Limb (tissue), 2 donors: ENCODE results near the gene RACK1.
"Not testable (repeated sequence)": the region's sequence is repeated elsewhere in the genome, so short reads cannot be mapped to it uniquely, and the experiment has no call there.

Source experiments
- DNase-seq, 2 donors: peaks; one replicate each; pipeline ENCODE4 v3.0.0-alpha.2; 2016; ENCODE audit errors: extremely low spot score in 2 of 2

Gene RACK1

DNA sequence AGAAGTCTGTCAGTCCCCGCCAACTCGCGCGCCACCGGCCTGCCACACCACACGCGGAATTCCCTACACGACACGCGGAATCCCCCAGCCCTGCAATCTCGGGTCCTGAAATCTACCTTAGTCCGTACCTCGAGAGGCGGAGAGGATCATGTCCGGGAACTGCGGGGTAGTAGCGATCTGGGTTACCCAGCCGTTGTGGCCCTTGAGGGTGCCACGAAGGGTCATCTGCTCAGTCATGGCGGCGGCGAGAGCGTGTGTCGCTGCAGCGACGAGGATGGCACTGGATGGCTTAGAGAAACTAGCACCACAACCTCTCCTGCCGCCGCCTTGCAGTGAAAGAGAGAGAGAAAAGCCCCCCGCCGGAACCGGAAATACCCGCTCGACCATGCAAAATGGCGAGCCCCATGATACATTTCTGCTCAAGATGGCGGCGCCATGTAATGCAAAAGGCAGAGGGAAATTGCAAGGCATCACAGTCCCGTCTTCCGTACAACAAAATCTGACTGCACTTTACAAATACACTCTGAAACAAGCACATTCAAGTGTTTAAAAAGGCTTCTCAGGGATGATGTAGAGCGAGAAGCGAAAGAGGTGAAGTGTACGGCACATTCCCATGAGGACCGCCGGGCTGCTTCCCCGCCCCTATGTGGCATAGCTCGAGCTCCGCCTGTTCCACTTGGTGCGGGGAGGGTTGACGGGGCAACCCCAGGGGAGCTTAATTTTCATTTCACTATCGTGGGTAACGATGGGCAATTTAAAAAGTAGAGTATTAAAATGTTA lies at the start of gene RACK1:
RACK1 (minus strand) TSS at position 343 of the 780 bp plus-strand sequence; CDS start at position 237, 106 bp downstream.
- peak; percentile 92 to 93 for DNase-seq

DNA sequence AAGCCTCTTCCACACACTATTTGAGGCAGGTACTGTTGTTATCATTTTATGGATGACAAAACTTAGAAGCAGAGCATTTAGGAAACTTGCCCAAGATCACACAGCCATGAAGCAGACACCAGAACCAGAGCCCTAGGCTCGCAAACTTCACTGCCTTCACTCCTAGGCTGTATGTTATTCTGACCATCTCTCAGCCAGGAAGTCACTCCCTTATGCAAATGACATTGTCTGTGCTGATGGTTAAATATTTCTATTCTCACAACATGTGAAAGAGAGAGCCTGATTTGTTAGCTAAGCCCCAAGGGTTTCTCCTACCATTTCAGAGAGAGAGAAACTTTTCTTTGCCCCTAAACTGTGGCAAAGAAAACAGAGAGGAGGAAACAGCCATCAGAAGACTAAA lies 43.6 kb upstream of the RACK1 start:
- DNase-seq = not testable (repeated sequence)

DNA sequence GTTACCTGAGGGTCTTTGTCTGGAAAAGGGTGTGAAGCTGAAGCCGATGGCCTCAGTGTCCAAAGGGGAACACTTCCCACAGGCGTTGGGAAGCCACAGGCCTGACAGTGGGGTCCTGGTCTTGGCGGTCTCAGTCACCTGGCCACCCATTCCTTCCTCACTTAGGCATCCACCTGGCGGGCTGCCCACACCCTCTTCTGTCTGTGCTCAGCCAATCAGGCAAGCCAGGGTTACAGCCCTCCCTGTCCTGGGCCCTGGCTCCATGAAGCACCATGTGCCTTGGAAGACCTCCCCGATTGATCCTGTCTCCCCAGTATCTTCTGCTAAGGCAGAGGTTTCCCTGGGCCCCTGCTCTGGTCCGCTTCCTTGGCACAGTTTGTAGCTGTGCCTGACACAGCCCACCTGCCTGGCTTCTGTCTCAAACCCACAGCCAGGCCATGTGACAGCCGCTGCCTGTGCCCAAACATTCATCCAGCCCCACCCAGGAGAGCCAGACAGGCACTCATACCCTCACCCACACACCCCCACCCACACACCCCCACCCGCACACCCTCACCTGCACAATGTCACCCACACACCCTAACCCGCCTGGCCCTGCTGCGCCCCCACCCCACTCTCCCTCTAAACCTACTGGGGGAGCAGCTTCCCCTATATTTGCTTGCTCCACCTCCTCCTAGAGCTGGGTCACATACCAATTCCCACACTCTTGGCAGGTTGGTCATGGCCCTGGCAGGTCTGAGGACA lies 42.4 kb upstream of the RACK1 start:
- DNase-seq = not testable (repeated sequence)

DNA sequence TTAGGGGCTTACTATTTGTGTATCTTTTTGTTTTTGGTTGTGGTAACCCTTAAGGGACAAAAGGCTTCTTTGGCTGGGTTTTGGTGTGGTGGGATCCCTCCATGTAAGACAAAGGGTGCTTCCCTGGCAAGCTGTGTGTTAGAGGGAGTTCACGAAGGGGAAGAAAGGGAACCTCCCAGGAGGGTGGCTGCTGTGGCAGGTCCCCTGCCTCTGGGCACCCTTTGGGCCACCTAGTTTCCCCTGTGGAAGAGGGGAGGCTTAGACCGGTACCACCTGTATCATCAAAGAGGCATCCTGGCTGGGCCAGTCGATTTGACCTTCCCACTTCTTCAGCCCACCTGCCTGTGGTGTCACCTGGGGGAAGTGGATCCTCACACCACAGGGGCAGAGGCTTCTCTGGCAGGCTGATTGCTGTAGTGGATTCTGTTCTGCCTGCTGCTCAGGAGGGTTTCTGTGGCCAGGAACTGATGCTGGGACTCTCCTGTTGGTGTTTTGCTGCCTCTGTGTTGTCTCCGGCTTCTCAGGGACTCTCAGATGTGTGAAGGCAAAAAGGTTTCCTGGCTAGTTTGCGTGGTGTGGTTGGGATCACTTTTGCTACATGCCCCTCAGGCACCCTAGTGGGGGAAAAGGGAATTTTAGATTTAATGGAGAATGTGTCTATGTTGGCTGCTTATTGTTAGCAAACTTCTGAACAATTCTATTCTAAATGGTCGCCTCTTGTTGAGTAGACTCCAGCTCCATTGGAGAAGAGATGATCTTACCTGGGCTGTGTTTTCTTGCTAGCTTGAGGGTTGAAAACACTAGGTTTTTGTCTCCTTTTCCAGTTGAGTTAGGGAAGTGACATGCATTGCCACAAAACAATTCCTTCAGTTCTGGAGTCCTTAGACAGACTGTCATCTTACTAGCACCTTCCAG lies 40.4 kb upstream of the RACK1 start:
- DNase-seq = not testable (repeated sequence)

DNA sequence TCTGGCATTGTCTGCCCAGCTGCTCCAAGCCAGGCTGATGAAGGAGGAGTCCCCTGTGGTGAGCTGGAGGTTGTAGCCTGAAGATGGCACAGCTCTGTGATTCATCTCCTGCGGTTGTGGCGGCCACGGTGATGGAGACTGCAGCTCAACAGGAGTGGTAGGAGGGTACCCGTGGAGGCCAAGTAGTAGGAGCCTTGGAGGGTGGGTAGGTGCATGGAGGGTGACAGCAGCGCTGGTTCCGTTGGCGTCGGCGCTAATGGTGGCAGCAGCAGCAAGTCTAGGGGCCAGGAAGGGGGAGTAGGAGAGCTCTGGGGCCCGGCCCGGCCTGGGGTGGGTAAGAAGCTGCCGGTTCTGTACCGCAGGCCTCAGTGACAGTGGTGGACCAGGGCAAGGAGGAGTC lies 39.6 kb upstream of the RACK1 start:
- no peak for DNase-seq

DNA sequence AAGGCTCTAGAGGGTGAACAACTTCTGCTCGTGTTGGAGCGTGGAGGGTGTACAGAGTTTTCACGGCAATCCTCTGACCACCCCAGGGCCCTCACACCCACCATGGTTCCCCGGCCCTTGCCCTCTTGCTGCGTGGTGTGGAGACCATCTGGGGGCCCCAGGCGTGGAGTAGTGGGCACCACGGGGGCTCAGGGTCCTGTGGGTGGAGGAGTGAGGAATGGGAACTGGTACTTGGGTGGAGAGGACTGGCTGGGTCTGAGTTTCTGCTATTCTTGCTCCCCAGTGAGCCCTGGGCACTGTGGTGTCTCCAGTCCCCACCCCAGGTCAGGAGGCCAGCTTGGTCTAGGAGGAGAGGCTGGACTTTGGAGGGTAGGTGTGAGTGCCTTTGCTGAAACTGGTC lies 39.2 kb upstream of the RACK1 start:
- no peak for DNase-seq

DNA sequence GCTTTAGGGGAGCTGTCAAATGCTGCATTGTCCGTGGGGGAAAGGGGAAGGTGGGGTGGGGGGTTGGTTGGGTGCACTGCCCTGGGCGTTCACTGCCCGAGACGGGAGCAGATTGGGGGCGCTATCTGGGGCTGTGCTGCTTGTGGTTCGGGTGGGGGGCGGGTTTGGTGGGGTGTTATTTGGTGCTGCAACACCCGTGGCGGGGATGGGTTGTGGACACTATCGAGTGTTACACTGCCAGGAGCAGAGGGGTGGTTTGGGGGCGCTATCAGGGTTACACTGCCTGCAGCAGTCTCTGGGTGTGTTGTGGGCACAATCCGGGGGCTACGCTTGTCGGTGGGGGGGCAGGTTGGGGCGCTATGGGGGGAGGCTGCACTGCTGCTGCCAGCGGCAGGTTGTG lies 38.7 kb upstream of the RACK1 start:
- not testable (repeated sequence) for DNase-seq

DNA sequence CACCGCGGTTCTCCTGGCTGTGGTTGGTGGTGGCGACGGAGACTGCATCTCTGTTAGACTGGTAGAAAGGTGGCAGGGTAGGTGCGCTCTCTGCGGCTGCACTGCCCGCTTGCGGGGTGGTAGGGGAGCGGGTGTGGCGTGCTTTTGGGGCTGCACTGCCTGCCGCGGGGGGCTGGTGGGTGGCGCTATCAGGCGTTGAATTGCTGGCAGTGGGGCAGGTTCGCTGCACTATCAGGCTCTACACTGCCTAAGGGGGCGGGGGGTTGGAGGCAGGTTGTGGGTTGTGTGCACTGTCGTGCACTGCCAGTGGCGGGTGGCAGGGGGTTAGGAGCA lies 38.2 kb upstream of the RACK1 start:
- no peak for DNase-seq

DNA sequence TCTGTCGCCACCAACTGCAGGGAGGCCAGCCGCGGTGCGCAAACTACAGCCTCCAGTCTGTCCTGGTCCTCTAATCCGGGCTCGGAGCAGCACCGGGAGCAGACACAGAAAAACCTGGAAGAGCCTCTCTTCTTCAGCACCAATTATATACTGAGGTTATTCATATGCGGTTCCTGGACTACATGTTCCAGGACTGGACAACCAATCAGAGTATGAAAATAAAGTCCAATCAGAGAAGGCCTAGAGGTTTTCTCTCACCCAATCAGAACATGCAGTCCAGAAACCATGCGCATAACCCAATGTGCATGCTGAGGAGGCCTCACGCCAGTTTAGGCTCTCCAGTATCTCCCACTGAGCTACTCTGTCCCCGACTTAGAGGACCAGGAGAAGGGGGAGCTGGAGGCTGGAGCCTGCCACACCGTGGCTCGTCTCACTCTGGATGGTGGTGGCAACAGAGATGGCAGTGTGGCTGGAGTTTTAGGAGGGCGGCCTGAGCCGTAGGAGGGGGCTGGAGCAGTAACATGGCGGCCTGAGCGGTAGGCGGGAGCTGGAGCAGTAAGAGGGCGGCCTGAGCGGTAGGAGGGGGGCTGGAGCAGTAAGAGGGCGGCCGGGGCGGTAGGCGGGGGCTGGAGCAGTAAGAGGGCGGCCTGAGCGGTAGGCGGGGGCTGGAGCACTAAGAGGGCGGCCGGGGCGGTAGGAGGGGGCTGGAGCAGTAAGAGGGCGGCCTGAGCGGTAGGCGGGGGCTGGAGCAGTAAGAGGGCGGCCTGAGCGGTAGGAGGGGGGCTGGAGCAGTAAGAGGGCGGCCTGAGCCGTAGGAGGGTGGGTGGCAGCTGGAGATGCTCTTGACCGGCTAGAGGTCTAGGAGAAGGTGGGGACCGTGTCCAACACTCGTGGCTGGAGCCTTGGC lies 37.6 kb upstream of the RACK1 start:
- DNase-seq = no peak

DNA sequence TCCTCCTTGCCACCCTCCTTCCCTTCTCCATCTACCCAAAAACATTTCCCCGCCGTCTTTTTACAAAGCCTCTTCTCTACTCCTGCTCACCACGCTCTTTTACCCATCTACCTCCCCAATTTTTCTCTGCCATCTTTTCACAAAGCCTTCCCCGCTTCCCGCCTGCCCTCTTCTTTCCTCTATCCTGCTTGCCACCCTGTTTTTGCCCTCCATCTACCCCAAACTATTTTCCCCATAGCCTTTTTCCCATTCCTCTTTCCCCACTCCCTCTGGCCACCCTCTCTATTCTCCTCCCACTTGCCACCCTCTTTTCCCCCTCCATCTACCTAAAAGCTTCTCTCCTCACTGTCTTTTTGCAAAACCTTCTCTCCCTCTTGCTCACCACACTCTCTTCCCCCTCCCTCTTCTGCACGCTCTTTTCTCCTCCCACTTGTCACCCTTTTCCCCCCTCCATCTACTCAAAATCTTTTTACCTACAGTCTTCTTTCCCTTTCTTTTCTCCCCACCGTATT lies 36.6 kb upstream of the RACK1 start:
- no peak for DNase-seq

DNA sequence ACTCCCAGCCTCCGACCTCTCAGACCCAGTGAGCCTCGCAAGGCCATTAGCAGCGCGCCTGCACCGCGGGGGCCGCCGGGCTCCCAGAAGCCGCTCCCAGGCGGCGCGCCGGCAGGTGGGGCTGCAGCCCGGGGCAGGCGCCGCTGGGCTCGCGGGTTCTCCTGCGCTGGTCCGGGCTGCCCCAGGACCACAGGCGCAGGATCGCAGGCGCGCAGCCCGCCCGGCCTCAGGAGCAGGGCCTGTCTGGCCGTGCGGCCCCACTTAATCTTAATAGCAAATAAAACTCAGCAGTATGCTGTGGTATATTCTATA lies 29.7 kb upstream of the RACK1 start:
- DNase-seq = not testable (repeated sequence)

DNA sequence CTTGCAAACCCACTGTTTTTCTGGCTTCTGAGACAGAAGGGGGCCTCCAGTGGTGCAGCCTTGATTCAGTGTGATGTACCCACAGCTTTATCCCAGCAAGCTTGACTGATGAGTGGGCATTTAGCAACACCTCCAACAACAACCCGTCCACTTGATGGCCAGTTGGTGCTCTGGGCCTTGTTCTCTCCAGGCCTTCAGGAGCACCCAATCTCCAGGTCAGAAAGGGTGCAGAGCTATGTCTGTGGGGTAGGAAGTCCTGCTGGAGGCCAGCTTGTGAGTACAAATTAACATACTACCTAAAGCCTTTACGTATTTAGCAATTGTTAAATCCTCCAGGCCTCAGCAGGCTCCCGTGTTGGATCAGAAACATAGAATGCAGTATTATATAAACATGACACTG lies 27.4 kb upstream of the RACK1 start:
- no peak for DNase-seq

DNA sequence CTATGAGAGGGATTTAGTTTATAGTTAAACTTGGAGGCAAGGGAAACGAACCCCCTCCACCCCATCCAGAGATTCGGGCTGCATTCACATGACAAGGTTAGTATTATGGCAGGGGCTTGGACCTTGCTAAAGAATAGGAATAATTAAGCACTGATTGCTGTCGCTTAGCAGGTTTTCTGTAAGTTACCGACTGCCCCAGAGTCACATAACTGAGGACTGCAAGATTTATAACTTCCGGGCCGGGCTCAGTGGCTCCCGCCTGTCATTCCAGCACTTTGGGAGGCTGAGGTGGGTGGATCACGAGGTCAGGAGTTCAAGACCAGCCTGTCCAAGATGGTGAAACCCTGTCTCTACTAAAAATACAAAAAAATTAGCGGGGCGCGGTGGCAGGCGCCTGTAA lies 24.2 kb upstream of the RACK1 start:
- not testable (repeated sequence) for DNase-seq

DNA sequence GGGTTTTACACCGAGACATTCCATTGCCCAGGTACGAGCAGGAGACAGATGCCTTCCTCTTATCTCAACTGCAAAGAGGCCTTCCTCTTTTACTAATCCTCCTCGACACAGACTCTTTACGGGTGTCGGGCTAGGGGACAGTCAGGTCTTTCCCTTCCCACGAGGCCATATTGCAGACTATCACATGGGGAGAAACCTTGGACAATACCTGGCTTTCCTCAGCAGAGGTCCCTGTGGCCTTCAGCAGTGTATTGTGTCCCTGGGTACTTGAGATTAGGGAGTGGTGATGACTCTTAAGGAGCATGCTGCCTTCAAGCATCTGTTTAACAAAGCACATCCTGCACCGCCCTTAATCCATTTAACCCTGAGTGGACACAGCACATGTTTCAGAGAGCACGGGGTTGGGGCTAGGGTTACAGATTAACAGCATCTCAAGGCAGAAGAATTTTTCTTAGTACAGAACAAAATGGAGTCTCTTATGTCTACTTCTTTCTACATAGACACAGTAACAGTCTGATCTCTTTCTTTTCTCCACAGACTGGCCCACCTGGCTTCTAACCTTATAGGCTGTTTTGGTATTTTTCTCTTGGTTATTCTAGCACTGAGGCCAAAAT lies 23.7 kb upstream of the RACK1 start:
- DNase-seq = not testable (repeated sequence)

DNA sequence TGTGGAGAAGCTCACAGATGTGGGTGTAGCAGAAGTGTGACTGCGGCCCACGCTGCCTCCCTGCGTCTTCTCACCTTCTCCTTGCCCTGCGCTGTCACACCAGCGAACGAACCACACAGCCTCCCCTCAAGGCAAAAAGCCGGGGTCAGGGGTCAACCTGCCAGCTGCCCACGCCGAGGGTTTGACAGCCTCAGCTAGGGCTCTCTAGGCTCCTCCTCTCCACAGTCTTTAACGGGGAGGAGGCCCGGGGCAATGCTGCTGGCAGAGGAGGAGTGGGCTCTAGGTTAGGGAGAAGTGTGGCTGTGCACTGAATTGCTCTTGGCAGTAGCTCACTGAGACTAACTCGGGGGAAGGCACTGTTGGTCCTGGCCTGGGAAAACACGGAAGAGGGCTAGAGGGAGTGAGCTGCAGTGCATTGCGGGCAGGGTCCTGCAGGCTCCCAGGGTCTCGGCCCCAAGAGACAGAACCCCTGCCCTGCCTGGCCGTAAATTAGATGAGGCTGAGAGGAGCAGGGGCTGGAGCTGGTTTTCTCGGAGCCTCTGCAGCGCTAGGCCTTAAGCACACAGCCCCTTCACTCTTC lies 21.5 kb upstream of the RACK1 start:
- no peak for DNase-seq

DNA sequence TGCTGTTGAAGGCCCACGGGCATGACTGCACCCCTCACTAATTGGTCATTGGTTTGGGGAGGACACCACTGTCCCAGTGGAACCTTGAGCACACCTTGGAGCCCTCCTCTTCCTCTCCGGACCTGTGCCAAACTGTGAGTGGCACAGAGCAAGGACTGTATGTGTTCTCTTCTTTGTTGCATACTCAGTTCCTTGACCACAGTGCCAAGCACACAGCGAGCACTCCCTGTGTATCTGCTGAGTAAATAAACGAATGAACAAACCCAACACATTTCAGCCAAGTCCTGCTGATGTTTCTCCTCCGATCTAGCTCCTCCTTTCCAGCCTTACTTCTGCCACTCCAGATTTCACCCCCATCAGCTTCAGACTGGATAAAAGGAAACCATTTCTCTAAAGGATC lies 19.9 kb upstream of the RACK1 start:
- DNase-seq = no peak

DNA sequence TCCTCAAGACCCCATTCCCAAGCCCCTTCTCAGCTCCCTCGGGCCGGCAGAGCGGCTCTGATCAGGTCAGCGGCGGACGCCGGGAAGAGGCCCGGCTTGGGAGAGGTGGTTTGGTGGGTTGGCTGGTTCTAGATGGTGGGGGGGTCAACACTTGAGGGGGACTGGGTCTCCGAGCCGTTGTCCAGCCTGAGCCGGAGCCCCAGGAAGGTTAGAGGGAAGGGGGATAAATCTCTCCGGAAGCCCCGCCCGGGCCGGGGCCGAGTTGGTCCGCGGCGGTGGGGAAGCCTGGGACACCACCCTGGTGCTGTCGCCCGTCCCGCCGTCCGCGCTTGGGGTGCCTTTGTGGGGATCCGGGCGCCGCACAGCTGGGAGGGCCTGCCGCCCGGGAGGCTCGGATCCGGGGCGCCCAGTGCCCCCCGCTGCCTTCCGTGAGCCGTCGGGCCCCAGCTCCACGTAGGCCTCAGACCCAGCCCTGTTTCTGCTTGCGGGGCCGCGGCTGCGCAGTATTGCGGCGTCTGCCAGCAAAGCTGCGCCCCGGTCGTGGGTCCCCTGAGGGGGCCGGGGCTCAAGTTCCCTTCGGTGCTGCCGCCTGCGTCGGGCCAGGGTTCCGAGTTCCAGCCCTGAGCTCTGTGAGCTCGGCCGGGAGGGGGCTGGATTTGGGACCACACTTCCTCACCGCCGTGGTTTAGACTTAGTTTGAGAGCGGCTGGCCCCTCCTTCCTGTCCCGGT lies 17.8 kb upstream of the RACK1 start:
- peak; percentile 67 to 85 for DNase-seq

DNA sequence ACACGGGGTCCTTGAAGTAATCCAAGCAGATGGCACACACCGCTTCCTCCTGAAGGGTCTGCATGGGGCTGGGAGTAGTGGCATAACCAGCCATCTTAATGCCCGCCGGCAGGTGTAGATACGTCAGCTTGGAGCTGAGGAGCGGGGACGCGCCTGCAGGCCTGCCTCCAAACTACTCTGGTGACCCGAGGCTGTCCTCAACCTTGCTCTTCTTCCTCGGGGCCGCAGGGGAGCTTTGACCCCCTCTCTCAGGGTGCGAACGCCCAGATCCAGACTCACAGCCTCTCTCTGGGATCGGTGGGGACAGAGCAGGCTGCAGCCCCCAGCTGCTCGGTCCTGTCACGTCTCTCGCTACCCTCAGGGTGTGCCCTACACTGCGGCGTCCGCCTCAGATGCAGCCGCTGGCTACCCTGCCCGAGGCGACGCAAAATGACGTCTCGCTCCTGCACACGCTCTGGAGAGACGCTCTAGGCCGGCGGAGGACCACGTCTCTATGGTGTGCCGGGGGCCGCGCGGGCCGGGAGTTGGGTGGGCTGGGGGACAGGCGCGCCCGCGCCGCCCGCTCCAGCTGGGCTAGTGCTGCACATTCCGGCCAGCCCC lies 17.1 kb upstream of the RACK1 start, which contains the start of gene TRIM52:
TRIM52 (minus strand) TSS at position 424 of the 600 bp plus-strand sequence; CDS start at position 94, 330 bp downstream.
- DNase-seq = peak; percentile 89 to 96
